Peyer's patch (tissue), 4 donors: Measurements from ENCODE around the gene CDK19. TPM values are rescaled to one million over a fixed set of nuclear protein-coding genes. Genes with fewer than 3 reads are reported as not detected.

Experiments used
- DNase-seq, 3 donors: peaks; one replicate each; pipeline ENCODE4 v3.0.0-alpha.2; 2017 to 2019
- H3K27ac ChIP-seq, 4 donors: fragments of 200-600 bp; sonication (generic); one replicate each; pipeline ENCODE4 v1.5.1; 2016 to 2019
- H3K27me3 ChIP-seq, 2 donors: fragments of 200-600 bp; sonication (generic); one replicate each; pipeline ENCODE4 v1.5.1; 2019
- H3K36me3 ChIP-seq, 3 donors: fragments of 200-600 bp; sonication (generic); one replicate each; pipeline ENCODE4 v1.5.1; 2016 to 2019
- H3K4me1 ChIP-seq, 4 donors: fragments of 200-600 bp; sonication (generic); one replicate each; pipeline ENCODE4 v1.5.1; 2016 to 2019
- H3K4me3 ChIP-seq, 4 donors: fragments of 200-600 bp; sonication (generic); 1 replicate in 3 of 4; 2 replicates in 1 of 4; pipeline ENCODE4 v1.5.1; 2016 to 2019; ENCODE audit warnings: mild to moderate bottlenecking in 1 of 4
- H3K9me3 ChIP-seq, 4 donors: fragments of 200-600 bp; sonication (generic); one replicate each; pipeline ENCODE4 v1.5.1; 2016 to 2019; ENCODE audit warnings: mild to moderate bottlenecking in 1 of 4
- CTCF ChIP-seq, 6 experiments: fragments of 450-650 bp in 4 of 6; fragments of 200-600 bp in 2 of 6; sonication (generic) in 1 of 6; IDR thresholded peaks; one replicate each; pipeline ENCODE4 v1.5.1; 2017 to 2019; ENCODE audit warnings: antibody characterized with exemption in 6 of 6, mild to moderate bottlenecking in 3 of 6, moderate library complexity in 1 of 6
- POLR2A ChIP-seq, 2 donors: fragments of 450-650 bp; IDR thresholded peaks; one replicate each; pipeline ENCODE4 v1.5.1; 2017; ENCODE audit warnings: antibody characterized with exemption in 2 of 2, mild to moderate bottlenecking in 2 of 2, moderate library complexity in 2 of 2
- total RNA-seq, 4 donors: library from RNA; depleted of rRNA; stranded (reverse); fragments of >200 nt; gene quantifications; one replicate each; pipeline ENCODE4 v1.1.0, GENCODE V29; 2016

Gene CDK19
- total RNA-seq, 4 donors from 2014 or later, result 10.5 to 14.6 (median 12.9) TPM

DNA sequence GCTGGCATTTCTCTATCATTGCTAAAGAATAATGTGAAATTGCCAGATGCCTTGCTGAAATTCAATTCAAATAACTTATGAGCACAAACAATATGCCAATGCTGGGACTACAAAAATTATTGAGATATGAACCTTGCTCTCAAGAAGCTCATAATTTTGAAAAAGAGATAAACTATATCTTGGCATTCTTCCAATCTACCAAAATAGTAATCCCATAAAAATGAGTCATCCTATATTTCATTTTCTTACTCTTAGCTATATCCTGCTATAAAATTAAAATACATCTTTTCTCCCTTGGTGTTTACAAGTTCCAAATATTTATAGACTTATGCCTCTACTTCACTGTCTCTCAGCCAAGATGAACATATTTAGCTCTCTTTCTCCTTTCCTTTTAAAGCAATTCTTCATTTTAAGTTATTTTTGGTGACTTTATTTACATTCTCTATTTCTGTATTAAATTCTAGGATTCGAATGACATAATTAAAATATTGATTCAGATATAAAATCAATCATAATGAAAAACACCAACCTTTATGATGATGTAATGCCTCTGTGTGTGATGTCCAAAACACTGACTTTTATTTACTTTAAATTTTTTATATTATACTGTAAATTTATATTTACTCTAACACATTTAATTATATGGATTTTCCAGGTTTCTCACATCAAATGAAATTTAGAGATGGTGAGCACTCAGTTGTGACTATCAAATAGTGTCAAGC is 152.6 kb downstream of the CDK19 start:
- no peaks in the 10 kb centered on the region for H3K4me1 ChIP-seq
- H3K9me3 ChIP-seq, result no peaks in the 10 kb centered on the region
- no peak overlapping the region for H3K27ac ChIP-seq
- no peaks in the 10 kb centered on the region for H3K27me3 ChIP-seq
- H3K4me3 ChIP-seq, result no peak overlapping the region
- no peaks in the 10 kb centered on the region for H3K36me3 ChIP-seq
- TF ChIP-seq POLR2A (IDR thresholded peaks at IDR 0.05) (no peak), CTCF (IDR thresholded peaks at IDR 0.05) (no peak)
- DNase-seq, result no peak

- Histone ChIP-seq H3K9me3 (no peaks in the 10 kb centered on the region), H3K27ac (no peak overlapping the region), H3K4me1 (no peaks in the 10 kb centered on the region), H3K4me3 (no peak overlapping the region), H3K27me3 (no peaks in the 10 kb centered on the region), H3K36me3 (no peaks in the 10 kb centered on the region)
- TF ChIP-seq POLR2A (IDR thresholded peaks at IDR 0.05) (no peak), CTCF (IDR thresholded peaks at IDR 0.05) (no peak)
- DNase-seq, result no peak
Measured at GRCh38 chr6:110661414-110661813, 153.9 kb downstream of the CDK19 start.

GRCh38 chr6:110660066-110660655 is 155.1 kb downstream of the CDK19 start:
- no peaks in the 10 kb centered on the region for H3K36me3 ChIP-seq
- no peaks in the 10 kb centered on the region for H3K27me3 ChIP-seq
- no peaks in the 10 kb centered on the region for H3K4me1 ChIP-seq
- DNase-seq, result no peak
- no peaks in the 10 kb centered on the region for H3K9me3 ChIP-seq
- H3K27ac ChIP-seq, result no peak overlapping the region
- H3K4me3 ChIP-seq, result no peak overlapping the region
- TF ChIP-seq POLR2A (IDR thresholded peaks at IDR 0.05) (no peak), CTCF (IDR thresholded peaks at IDR 0.05) (no peak)

DNA sequence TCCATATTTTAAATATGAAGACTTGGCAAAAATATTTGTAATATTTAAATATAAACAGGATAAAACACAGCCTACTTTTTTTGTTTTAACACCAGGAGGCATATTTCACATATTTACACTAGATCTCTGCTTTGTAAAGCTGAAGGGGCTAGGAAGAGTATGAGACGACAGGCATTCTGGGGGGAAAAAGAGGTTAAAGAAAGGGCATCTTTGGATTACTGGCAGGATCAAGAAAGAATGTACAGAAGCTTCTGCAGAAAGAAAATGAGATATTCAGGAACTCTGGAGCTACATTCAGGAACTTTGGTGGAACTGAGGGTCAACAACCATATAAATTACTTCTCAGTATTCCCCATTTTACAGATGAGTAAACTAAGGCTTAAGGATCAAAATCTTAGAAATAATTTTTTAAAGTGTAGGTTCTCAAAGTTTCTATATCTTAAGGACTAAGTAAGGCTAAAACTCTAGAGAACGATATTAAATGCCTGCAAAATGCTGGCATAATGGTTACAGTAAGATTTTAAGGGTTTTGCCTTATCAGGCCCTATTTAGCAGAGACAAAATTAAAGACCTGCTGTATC is 156.5 kb downstream of the CDK19 start:
- H3K27me3 ChIP-seq, result no peaks in the 10 kb centered on the region
- H3K4me1 ChIP-seq, result no peaks in the 10 kb centered on the region
- no peaks in the 10 kb centered on the region for H3K9me3 ChIP-seq
- H3K27ac ChIP-seq, result no peak overlapping the region
- no peaks in the 10 kb centered on the region for H3K36me3 ChIP-seq
- DNase-seq, result no peak
- no peak overlapping the region for H3K4me3 ChIP-seq
- no peak for TF ChIP-seq CTCF (IDR thresholded peaks at IDR 0.05)
- no peak for TF ChIP-seq POLR2A (IDR thresholded peaks at IDR 0.05)

- Histone ChIP-seq H3K27me3 (no peaks in the 10 kb centered on the region), H3K4me1 (no peaks in the 10 kb centered on the region), H3K9me3 (no peaks in the 10 kb centered on the region), H3K4me3 (no peak overlapping the region), H3K27ac (no peak overlapping the region), H3K36me3 (no peaks in the 10 kb centered on the region)
- no peak for DNase-seq
- no peak for TF ChIP-seq CTCF (IDR thresholded peaks at IDR 0.05)
- TF ChIP-seq POLR2A (IDR thresholded peaks at IDR 0.05), result no peak
Measured at GRCh38 chr6:110656492-110656891, 158.8 kb downstream of the CDK19 start.
